Brain pericyte (primary cell): ENCODE data around the gene TSPAN7.

ENCODE experiments used
- DNase-seq: peaks from one replicate; pipeline ENCODE4 v3.0.0-alpha.2; 2012; ENCODE audit warnings: low read depth, low spot score

TSPAN7 gene

DNA sequence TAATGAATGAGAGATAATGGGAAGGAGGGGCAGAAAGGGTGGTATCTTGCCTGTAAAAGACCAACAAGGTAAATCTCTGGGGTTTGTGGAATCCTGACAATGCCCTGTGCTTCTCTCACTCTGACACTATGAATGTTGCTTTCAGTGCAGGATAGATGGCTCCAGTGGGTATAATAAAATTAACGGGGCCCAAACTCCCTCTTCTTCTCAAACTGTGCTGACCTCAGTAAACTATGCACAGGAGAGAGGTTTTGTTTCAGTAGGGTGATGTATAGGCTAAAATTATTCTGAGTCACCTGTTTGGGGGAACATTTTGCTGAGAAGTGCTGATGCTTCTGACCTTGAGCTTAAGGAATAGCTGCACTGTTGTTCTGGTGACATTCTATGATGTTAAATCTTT is 82.6 kb downstream of the TSPAN7 start:
- DNase-seq = no peak

DNA sequence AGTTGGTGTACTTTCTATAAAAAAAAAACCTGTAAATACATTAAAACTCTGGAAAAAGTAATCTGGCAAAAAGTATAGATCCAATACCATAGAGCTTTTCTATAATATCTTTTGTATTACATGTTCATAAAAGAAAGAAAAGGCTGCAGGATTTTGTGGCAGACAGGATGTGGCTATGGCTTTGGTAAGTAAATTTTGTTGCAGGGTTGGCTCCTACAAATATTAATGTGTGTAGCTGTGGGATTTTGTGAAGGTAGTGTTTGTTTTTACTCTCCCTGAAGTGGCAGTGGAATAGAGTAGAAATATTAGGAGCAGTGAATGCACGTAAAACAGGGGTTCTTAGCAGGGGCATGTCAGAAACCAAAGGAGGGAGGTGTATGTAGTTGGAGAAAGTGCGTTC is 84.8 kb downstream of the TSPAN7 start:
- DNase-seq = no peak

DNA sequence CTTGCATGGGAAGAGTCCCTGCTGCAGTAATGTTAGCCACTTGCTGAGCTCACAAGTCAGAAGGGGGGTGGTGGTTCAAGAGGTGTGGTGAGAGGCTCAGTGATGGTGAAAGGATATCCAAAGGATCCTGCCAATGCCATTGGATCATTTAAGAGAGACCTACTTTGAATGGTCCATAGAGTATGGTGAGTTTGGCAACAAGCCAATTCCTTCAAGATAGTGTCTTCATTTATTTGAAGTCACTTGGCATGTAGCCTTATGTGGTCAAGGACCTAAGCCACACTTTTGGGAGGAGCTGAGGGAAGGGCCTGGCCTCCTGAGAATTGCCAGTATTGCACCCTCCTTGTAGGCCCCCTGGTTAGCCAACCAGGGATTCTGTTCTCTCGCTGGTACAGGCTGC is 87.9 kb downstream of the TSPAN7 start:
- no peak for DNase-seq

DNA sequence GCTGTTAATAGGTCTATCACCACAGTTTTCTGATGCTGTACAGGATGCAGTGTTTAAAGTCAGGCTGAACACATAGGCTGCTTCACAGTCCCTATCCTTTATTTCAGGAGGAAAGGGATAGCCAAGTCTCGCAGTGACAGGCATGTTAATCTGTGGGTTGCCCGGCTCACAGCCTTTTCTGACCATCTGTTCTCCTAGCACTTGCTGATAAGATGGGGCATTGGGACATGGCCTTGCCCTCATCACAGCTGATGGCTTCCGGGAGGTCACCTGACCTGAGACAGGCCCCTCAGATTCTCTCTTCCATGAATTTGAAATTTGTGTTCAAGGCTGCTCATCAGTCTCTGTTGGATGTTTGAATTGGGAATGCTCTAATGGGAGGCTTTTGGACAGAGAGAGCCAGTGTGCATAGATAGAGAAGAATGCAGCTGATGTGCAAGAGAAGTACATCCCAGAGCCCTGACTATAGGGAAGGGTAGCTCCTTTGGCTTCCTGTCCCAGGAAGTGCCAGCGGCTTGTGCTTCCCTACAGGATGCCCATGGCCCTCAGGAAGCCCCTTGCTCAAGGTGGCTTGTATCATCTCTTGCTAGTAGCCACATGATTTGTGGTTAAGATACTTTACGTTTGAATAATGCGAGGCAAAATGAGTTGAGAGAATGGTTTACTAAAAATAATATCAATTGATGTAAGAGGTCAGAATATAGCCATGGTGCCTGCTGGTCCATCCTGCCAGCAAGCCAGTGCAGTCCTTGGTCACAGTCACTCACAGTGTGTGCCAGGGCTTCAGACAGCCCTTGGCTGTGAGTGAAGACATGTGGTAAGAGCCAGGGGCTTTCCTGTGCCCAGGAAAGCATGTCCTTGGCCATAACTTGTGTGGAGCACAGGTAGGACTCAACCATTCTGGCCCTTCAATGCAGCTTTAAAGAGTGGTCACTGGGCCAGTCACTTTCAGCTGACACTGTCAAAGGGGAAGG is 88.6 kb downstream of the TSPAN7 start:
- DNase-seq = no peak

GRCh38 chrX:38651625-38652601 is 90.6 kb downstream of the TSPAN7 start:
- DNase-seq = no peak

DNA sequence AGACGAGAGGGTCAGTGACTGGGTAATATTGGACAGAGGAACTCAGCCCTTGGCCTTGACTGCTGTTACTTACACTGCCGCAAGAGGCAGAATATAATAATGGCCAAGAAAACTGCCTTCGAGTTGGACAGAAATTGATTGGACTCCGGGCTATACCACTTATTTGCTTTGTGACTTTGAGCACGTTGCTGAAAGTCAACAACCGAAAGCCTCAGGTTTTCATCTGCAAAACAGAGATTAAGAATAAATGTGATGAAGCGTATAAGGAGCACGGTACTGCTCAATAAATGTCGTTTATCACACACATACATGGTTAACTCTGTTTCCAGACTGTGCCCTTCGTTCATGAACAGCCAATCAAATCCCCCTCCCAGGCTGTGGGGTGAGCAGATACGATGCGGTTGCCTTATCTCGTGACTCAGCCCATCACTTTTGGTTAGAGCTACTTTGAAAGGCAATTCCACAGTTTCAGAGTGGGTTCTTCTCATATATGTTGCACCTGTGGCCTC is 91.6 kb downstream of the TSPAN7 start:
- no peak for DNase-seq

- DNase-seq = no peak
Measured at GRCh38 chrX:38654302-38654701, 93.0 kb downstream of the TSPAN7 start.

- no peak for DNase-seq
Measured at GRCh38 chrX:38656350-38656915, 95.1 kb downstream of the TSPAN7 start.

DNA sequence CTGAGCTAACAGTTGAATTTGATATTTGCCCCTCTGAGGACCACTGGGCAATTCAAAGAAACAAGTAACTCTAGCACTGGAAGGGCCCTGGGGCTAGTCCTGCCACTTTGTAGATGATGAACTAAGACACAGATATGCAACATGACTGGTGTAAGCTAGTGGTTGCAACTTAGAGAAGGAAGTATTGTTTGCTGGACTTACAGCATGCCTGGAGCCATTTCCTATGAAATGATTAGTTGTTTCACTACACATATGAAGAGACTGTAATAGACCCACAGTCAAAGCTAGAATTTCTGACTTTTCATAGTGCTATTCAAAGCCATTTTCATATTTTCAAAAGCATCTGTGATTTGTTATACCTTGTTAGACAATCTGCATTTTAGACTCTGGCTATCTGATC is 96.2 kb downstream of the TSPAN7 start:
- no peak for DNase-seq

GRCh38 chrX:38660395-38661102 is 99.2 kb downstream of the TSPAN7 start:
- no peak for DNase-seq

GRCh38 chrX:38661103-38661441 is 99.7 kb downstream of the TSPAN7 start:
- no peak for DNase-seq

GRCh38 chrX:38661561-38661960 is 100.2 kb downstream of the TSPAN7 start:
- no peak for DNase-seq

DNA sequence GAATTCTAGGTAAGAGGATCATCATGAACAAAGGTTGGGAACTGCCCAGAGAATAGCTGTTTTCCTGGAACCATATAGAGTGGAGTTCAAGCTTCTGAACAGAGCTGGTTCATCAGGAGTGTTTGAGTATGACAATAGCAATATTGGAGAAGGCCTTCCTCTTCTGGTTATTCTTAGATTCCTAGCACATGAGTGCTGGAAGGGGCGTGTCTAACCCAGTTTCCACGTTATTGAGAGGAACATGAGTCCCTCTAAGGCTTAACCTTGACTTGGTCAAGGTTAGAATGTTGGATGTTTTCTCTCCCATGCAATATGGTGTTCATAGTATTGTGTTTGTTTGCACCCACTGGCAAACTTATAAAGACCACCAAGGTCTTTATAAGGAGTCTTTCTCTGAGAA is 101.3 kb downstream of the TSPAN7 start:
- DNase-seq = no peak

DNA sequence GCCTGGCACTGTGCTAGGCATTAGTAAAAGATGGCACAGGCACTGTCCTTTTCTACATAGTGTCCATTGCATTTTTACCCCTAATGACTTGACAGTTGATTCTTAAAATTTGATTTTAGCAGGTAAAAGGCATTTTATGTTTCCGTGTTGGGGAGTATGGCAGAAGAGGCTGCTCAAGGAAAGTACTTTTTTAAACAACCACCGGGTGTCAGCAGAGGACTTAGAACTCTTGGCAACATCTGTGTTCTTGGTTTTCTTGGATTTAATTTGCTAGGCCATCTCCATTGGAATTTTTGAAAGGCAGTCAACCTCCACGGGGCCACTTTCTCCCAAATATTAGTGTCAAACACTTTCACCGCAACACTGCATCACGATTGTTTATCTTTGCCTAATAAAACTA is 102.9 kb downstream of the TSPAN7 start:
- no peak for DNase-seq

- DNase-seq = no peak
Measured at GRCh38 chrX:38666909-38667308, 105.6 kb downstream of the TSPAN7 start.

GRCh38 chrX:38668771-38669170 is 107.4 kb downstream of the TSPAN7 start:
- DNase-seq = no peak

DNA sequence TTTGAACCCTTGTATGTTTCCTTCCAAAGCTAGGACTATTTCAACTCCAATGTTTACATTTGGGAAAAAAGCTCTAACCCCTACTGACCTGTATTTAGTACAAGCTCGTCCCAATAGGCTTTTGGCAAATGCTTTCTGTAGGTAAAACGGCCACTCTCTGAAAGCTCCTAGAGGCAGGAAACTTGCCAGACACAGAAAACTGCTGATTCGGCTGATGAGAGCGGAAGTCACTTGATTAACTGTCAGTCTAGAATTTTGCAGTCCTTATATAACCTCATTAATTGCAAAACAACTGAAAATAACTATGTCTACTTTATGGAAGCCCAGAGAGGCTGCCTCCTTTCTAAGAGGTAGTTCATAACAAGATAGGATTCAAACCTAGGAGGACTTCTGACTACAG is 108.1 kb downstream of the TSPAN7 start:
- no peak for DNase-seq

DNA sequence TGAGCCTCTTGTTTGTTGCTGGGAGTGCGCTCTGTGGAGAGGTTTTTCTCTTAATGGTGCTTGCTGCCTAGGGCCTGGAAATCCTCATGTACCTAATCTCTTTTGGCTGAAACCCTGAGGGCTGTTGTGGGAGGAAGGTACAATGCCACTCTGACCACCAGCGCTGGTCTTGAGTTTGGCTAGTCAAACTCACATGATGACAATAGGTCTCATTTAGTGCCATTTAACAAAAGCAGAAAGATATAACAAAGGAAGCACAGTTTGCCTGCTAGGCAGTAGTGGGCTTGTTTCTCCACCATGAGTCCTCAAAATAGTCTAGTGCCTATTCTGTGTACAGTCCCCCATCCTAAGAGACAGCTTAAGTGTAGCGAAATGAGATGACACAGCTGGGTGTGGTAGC is 111.3 kb downstream of the TSPAN7 start:
- no peak for DNase-seq

DNA sequence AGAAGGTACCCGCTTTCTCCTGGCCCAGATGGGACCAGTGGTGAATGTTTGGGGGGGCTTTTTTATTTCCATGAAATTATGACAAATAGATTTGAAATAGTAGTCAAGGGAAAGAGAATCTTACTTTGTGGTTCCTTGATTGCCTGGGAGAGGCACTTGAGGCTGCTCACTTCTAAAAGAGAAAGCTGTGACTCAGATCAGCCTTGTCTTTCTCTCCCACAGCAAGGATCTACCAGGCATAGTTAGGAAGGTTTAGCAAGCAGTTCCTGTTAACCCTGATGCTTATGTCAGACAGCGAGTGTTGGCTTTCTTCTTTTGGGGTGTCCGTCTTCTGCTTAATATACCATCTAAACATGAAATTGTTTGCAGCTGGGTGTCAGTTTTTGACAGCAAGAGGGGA is 114.5 kb downstream of the TSPAN7 start:
- DNase-seq = no peak

DNA sequence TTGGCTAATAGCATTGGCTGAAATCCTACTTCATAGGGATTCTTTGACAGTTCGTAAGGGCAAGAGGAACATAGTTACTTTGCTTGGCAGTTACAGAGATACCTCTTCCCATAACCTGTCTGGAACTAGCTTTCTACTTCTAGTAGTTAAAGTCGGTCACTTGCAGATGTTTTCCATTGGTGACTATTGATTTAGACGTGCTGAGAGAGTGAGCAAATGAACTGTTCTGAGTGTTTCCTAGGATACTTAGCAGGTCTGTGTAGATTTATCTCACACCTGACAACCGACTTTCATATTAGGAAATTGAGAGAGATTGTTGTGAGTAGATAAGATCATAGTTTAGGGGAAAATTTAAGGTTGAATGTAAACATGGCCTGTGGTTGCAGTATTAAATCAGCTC is 116.8 kb downstream of the TSPAN7 start:
- no peak for DNase-seq

- no peak for DNase-seq
Measured at GRCh38 chrX:38678821-38679220, 117.5 kb downstream of the TSPAN7 start.
